Stimulated activated CD4-positive, alpha-beta T cell treated with anti-CD3 and anti-CD28 coated beads, Interleukin-1b, Interleukin-23, amount 100 ng/mL, for 1 hour (primary cell): Measurements from ENCODE around the gene ADCY3.
A peak's percentile ranks its signal among the peaks of the same experiment; 100 is the strongest.

Experiments
- DNase-seq, 2 donors: peaks; one replicate each; pipeline ENCODE4 v3.0.0-alpha.2; 2020; ENCODE audit warnings: low read depth in 2 of 2

ADCY3 gene

GRCh38 chr2:24925815-24926214 is 5.8 kb upstream of the ADCY3 start:
- no peak for DNase-seq

- no peak for DNase-seq
Observed at GRCh38 chr2:24924732-24925131, 4.7 kb upstream of the ADCY3 start.

- DNase-seq: no peak
Observed at GRCh38 chr2:24924266-24924665, 4.2 kb upstream of the ADCY3 start.

- DNase-seq: no peak
Observed at GRCh38 chr2:24923106-24923505, 3.1 kb upstream of the ADCY3 start.

GRCh38 chr2:24922556-24922955 is 2.5 kb upstream of the ADCY3 start:
- DNase-seq: no peak

GRCh38 chr2:24920809-24921441 is 888 bp upstream of the ADCY3 start:
- no peak for DNase-seq

GRCh38 chr2:24919506-24920097 is 435 bp downstream of the ADCY3 start:
- no peak for DNase-seq

- peak in 1 of 2 donors; percentile 19 for DNase-seq
Observed at GRCh38 chr2:24919037-24919505, 966 bp downstream of the ADCY3 start.

- DNase-seq: no peak
Observed at GRCh38 chr2:24918326-24919036, 1.6 kb downstream of the ADCY3 start.

GRCh38 chr2:24917731-24918325 is 2.2 kb downstream of the ADCY3 start:
- DNase-seq: no peak

- DNase-seq: no peak
Observed at GRCh38 chr2:24917086-24917485, 3.0 kb downstream of the ADCY3 start.

GRCh38 chr2:24915796-24916195 is 4.2 kb downstream of the ADCY3 start:
- no peak for DNase-seq

- DNase-seq: no peak
Observed at GRCh38 chr2:24915175-24915574, 4.9 kb downstream of the ADCY3 start.

- DNase-seq: no peak
Observed at GRCh38 chr2:24914713-24915112, 5.3 kb downstream of the ADCY3 start.

GRCh38 chr2:24913911-24914310 is 6.1 kb downstream of the ADCY3 start:
- no peak for DNase-seq

- DNase-seq: no peak
Observed at GRCh38 chr2:24912986-24913385, 7.1 kb downstream of the ADCY3 start.

- no peak for DNase-seq
Observed at GRCh38 chr2:24912523-24912922, 7.5 kb downstream of the ADCY3 start.

- no peak for DNase-seq
Observed at GRCh38 chr2:24910245-24910644, 9.8 kb downstream of the ADCY3 start.

- DNase-seq: no peak
Observed at GRCh38 chr2:24909555-24910177, 10.4 kb downstream of the ADCY3 start.

- DNase-seq: no peak
Observed at GRCh38 chr2:24908461-24908901, 11.6 kb downstream of the ADCY3 start.

- DNase-seq: no peak
Observed at GRCh38 chr2:24907116-24907515, 12.9 kb downstream of the ADCY3 start.

GRCh38 chr2:24906466-24906865 is 13.6 kb downstream of the ADCY3 start:
- DNase-seq: no peak
